Esophagus squamous epithelium (tissue), 5 donors: Measurements from ENCODE around the gene KIF5B. TPM values are rescaled to one million over a fixed set of nuclear protein-coding genes. Genes with fewer than 3 reads are reported as not detected.
"Not testable (repeated sequence)": the region's sequence is repeated elsewhere in the genome, so short reads cannot be mapped to it uniquely, and the experiment has no call there.

Experiments used
- DNase-seq: peaks from one replicate; lab custom pipeline; 2025; lab: John Stamatoyannopoulos, UW
- H3K27ac ChIP-seq, 4 donors: fragments of 200-600 bp; sonication (generic); one replicate each; pipeline ENCODE4 v1.5.1; 2016 to 2019; ENCODE audit warnings: mild to moderate bottlenecking in 1 of 4
- H3K27me3 ChIP-seq, 4 donors: fragments of 200-600 bp; sonication (generic); 1 replicate in 3 of 4; 2 replicates in 1 of 4; pipeline versions ENCODE4 v1.5.1 to v1.6.0; 2017 to 2021; ENCODE audit warnings: antibody characterized with exemption in 1 of 4
- H3K36me3 ChIP-seq, 3 donors: fragments of 200-600 bp; sonication (generic); one replicate each; pipeline ENCODE4 v1.5.1; 2016 to 2019
- H3K4me1 ChIP-seq, 3 donors: fragments of 200-600 bp; sonication (generic); one replicate each; pipeline ENCODE4 v1.5.1; 2017 to 2019
- H3K4me3 ChIP-seq, 4 donors: fragments of 200-600 bp; sonication (generic); 1 replicate in 3 of 4; 2 replicates in 1 of 4; pipeline ENCODE4 v1.5.1; 2016 to 2019; ENCODE audit warnings: mild to moderate bottlenecking in 2 of 4, moderate library complexity in 1 of 4
- H3K9me3 ChIP-seq, 3 donors: fragments of 200-600 bp; sonication (generic); one replicate each; pipeline ENCODE4 v1.5.1; 2016 to 2019
- POLR2A ChIP-seq, 4 donors: fragments of 450-650 bp; IDR thresholded peaks; one replicate each; pipeline ENCODE4 v1.6.1; 2017; ENCODE audit warnings: antibody characterized with exemption in 4 of 4, mild to moderate bottlenecking in 4 of 4, moderate library complexity in 3 of 4
- WGBS, 2 donors: methylation state at CpG; one replicate each; pipeline ENCODE4 v1.1.5; 2018; 5-methylcytosine and 5-hydroxymethylcytosine counted together
- intact Hi-C: fragments of 100-400 bp; cut with DNase I; formaldehyde crosslinking; loops from one replicate; pipeline ENCODE4 v1.15.0; 2022
- total RNA-seq, 4 donors: library from RNA; depleted of rRNA; stranded (reverse); fragments of >200 nt; gene quantifications; one replicate each; pipeline ENCODE4 v1.1.0, GENCODE V29; 2016
- TF ChIP-seq, protein P1 (sequence below), 6 experiments: fragments of 450-650 bp in 4 of 6; fragments of 200-600 bp in 2 of 6; sonication (generic) in 2 of 6; IDR thresholded peaks; one replicate each; pipeline ENCODE4 v1.5.1; 2016 to 2019; ENCODE audit warnings: antibody characterized with exemption in 6 of 6, mild to moderate bottlenecking in 4 of 6, moderate library complexity in 4 of 6
- donor health status: DM: yes; HTN: yes; CAD: no.

Gene KIF5B
- total RNA-seq, 4 donors from 2014 or later, result 58.3 to 104 (median 95.1) TPM

DNA sequence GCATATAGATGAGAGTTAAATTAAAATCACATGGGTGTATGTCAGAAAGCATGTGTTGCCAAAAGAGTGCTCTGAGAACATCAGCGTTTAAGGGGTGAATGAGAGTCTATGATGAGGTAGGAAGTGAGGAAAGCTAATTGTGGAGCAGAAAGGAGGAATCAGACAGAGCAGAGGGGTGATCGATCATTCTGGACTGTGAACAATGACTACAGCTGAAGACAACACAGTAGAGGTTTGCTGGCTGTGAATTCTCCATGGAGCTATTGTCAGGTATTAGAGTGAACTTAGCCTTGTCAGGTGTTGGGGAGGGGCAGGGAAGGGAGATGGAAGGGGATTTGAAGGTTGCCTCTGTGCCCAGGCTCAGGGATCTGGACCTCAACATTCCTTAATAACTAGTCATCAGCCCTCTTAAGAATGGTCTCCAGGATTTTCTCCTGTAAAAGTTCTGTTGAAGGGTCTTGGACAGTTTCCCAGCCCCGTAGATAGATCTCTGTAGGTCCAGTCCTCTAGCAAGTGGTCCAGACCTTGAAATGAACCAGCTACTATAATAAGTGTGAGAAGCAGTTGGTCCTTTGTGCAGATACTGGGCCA, 57.1 kb downstream of the KIF5B start:
- H3K9me3 ChIP-seq, result no peaks in the 10 kb centered on the region
- H3K4me3 ChIP-seq, result no peak overlapping the region
- H3K36me3 ChIP-seq, result no peaks in the 10 kb centered on the region
- TF ChIP-seq POLR2A (IDR thresholded peaks at IDR 0.05), result no peak
- TF ChIP-seq, protein P1, sequence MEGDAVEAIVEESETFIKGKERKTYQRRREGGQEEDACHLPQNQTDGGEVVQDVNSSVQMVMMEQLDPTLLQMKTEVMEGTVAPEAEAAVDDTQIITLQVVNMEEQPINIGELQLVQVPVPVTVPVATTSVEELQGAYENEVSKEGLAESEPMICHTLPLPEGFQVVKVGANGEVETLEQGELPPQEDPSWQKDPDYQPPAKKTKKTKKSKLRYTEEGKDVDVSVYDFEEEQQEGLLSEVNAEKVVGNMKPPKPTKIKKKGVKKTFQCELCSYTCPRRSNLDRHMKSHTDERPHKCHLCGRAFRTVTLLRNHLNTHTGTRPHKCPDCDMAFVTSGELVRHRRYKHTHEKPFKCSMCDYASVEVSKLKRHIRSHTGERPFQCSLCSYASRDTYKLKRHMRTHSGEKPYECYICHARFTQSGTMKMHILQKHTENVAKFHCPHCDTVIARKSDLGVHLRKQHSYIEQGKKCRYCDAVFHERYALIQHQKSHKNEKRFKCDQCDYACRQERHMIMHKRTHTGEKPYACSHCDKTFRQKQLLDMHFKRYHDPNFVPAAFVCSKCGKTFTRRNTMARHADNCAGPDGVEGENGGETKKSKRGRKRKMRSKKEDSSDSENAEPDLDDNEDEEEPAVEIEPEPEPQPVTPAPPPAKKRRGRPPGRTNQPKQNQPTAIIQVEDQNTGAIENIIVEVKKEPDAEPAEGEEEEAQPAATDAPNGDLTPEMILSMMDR (IDR thresholded peaks at IDR 0.05), result no peak
- H3K27ac ChIP-seq, result no peak overlapping the region
- WGBS, 2 donors, result 36 to 40% methylated on average over 2 to 3 of the region's 3 CpGs
- no peaks in the 10 kb centered on the region for H3K27me3 ChIP-seq
- intact Hi-C loops, result no loop called here
- no peak for DNase-seq
- peaks cover 0 to 6% (median 0%) of the 10 kb centered on the region in 3 donors for H3K4me1 ChIP-seq

DNA sequence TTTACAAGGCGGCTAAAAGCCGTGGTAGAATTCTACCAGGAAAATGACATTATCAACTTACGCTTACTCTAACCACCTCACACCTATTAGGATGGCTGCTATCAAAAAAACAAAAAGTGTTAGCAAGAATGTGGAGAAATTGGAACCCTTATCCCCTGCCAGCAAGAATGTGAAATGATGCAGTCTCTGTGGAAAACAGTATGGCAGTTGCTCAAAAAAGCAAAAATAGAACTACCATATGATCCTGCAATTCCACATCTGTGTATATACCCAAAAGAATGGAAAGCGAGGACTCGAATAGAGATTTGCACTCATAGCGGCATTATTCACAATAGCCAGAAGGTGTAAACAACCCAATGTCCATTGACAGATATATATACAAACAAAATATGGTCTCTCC, 61.3 kb downstream of the KIF5B start:
- 71 to 78% methylated on average over 6 of the region's 6 CpGs for WGBS, 2 donors

DNA sequence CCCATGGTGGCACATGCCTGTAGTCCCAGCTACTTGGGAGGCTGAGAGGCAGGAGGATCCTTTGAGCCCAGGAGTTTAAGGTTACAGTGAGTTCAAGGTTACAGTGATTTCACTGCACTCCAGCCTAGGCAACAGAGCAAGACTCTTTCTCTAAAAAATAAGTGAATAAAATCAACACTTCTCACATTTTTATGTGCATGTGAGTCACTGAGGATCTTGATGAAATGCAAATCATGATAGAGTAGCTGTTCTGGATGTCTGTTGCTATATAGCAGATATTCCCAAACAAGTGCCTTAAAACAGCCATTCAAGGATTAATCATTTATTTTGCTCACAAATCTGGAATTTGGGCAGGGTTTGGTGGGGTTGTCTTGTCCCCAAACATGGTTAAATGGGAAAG, 65.3 kb downstream of the KIF5B start:
- TF ChIP-seq, protein P1 (IDR thresholded peaks at IDR 0.05), result no peak
- TF ChIP-seq POLR2A (IDR thresholded peaks at IDR 0.05), result no peak
- Histone ChIP-seq H3K27me3 (no peaks in the 10 kb centered on the region), H3K4me3 (no peak overlapping the region), H3K36me3 (no peaks in the 10 kb centered on the region), H3K4me1 (no peaks in the 10 kb centered on the region), H3K9me3 (peaks cover 0 to 4% (median 0%) of the 10 kb centered on the region in 3 donors), H3K27ac (no peak overlapping the region)
- DNase-seq, result no peak
- intact Hi-C loops, result no loop called here

More for the DNA sequence above, 61.3 kb downstream of the KIF5B start:
- Histone ChIP-seq H3K9me3 (no peaks in the 10 kb centered on the region), H3K36me3 (no peaks in the 10 kb centered on the region), H3K4me3 (no peak overlapping the region), H3K27me3 (no peaks in the 10 kb centered on the region), H3K4me1 (no peaks in the 10 kb centered on the region), H3K27ac (no peak overlapping the region)
- TF ChIP-seq, protein P1 (IDR thresholded peaks at IDR 0.05), result no peak
- TF ChIP-seq POLR2A (IDR thresholded peaks at IDR 0.05), result no peak
- DNase-seq, result no peak
- intact Hi-C loops, result no loop called here

DNA sequence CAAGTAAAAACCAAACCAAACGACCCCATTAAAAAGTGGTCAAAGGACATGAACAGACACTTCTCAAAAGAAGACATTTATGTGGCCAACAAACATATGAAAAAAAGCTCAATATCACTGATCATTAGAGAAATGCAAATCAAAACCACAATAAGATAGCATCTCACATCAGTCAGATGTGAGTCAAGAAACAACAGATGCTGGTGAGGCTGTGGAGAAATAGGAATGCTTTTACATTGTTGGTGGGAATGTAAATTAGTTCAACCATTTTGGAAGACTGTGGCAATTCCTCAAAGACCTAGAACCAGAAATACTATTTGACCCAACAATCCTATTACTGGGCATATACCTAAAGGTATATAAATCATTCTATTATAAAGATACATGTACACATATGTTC, 68.4 kb downstream of the KIF5B start:
- WGBS, 2 donors, result 35 to 67% methylated on average over 1 of the region's 1 CpG
- H3K27me3 ChIP-seq, H3K4me1 ChIP-seq, H3K9me3 ChIP-seq, DNase-seq, intact Hi-C loops, H3K27ac ChIP-seq, H3K36me3 ChIP-seq, H3K4me3 ChIP-seq: not testable (repeated sequence)

DNA sequence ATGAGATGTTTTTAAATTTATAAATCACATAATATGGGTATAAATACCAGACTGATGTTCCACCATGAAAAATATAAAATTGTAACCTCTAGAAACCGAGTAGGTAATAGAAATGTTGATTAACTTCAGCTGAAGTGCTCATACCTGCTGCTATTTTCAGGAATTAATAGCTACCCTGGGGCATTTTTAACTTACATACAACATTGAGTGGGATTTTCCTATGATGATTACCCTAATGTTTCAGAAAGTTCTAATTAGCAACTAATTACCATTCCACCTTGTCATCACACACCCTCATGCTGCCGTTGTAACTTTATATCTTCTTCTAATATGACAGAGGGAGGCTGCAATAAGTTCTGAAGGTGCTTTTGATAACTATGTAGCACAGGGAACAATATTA, 74.1 kb downstream of the KIF5B start:
- Histone ChIP-seq H3K9me3 (peaks cover 0 to 3% (median 0%) of the 10 kb centered on the region in 3 donors), H3K36me3 (no peaks in the 10 kb centered on the region), H3K27me3 (no peaks in the 10 kb centered on the region), H3K4me1 (peaks cover 2 to 12% (median 9%) of the 10 kb centered on the region in 3 donors), H3K27ac (no peak overlapping the region), H3K4me3 (no peak overlapping the region)
- TF ChIP-seq, protein P1 (IDR thresholded peaks at IDR 0.05), result no peak
- TF ChIP-seq POLR2A (IDR thresholded peaks at IDR 0.05), result no peak
- 70 to 74% methylated on average over 2 of the region's 2 CpGs for WGBS, 2 donors
- intact Hi-C loops, result no loop called here
- no peak for DNase-seq

DNA sequence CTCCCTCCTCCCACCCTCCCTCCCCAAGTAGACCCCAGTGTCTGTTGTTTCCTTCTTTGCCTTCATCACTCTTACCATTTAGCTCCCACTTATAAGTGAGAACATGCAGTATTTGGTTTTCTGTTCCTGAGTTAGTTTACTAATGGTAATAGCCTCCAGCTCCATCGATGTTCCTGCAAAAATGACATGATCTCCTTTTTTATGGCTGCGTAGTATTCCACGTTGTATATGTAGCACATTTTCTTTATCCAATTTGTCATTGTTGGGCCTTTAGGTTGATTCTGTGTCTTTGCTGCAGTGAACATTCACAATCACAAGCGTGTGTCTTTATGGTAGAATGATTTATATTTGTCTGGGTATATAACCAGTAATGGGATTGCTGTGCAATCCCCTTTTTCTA, 75.8 kb downstream of the KIF5B start:
- Histone ChIP-seq H3K27me3 (no peaks in the 10 kb centered on the region), H3K36me3 (no peaks in the 10 kb centered on the region), H3K4me3 (no peak overlapping the region), H3K27ac (no peak overlapping the region), H3K9me3 (no peaks in the 10 kb centered on the region), H3K4me1 (peaks cover 2 to 12% (median 9%) of the 10 kb centered on the region in 3 donors)
- DNase-seq, result no peak
- 91 to 93% methylated on average over 4 of the region's 4 CpGs for WGBS, 2 donors
- no peak for TF ChIP-seq POLR2A (IDR thresholded peaks at IDR 0.05)
- TF ChIP-seq, protein P1 (IDR thresholded peaks at IDR 0.05), result no peak
- intact Hi-C loops, result no loop called here

DNA sequence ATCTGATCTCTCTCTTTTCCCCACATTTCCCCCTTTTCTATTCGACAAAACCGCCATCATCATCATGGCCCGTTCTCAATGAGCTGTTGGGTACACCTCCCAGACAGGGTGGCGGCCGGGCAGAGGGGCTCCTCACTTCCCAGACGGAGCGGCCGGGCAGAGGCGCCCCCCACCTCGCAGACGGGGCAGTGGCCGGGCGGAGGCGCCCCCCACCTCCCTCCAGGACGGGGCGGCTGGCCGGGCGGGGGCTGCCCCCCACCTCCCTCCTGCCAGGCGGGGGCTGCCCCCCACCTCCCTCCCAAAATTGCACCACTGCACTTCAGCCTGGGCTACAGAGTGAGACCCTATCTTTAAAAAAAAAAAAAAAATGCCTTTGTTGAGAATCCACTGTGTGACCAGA, 77.2 kb downstream of the KIF5B start:
- H3K27me3 ChIP-seq, H3K36me3 ChIP-seq, DNase-seq, H3K9me3 ChIP-seq, H3K4me3 ChIP-seq, H3K27ac ChIP-seq, intact Hi-C loops: not testable (repeated sequence)
- H3K4me1 ChIP-seq, result peaks cover 2 to 12% (median 9%) of the 10 kb centered on the region in 3 donors
- WGBS, 2 donors, result 82% methylated on average over 2 of the region's 19 CpGs; no CpG with 5 or more reads in 1 of the 2 donors
